Natural killer cell (primary cell): Measurements from ENCODE around the gene KANK2. TPM values are rescaled to one million over a fixed set of nuclear protein-coding genes. Genes with fewer than 3 reads are reported as not detected.
"Not testable (repeated sequence)": the region's sequence is repeated elsewhere in the genome, so short reads cannot be mapped to it uniquely, and the experiment has no call there.

Experiments used
- ATAC-seq, 3 donors: fragments of 150-1000 bp in 2 of 3; fragments of 200-7000 bp in 1 of 3; cut with Tn5 transposase; 1 replicate in 1 of 3; 2 replicates in 2 of 3; pipeline ENCODE4 v1.10.0; 2021; ENCODE audit warnings: mild to moderate bottlenecking in 2 of 3, moderate library complexity in 2 of 3
- DNase-seq, 2 donors: peaks; one replicate each; pipeline versions ENCODE4 v3.0.0 to v3.0.0-alpha.2; 2013 to 2021; ENCODE audit warnings: mixed read lengths in 1 of 2
- H3K27ac ChIP-seq: one replicate; pipeline ENCODE4 v1.5.1; 2013; ENCODE audit warnings: mild to moderate bottlenecking, low read length
- H3K27me3 ChIP-seq: one replicate; pipeline ENCODE4 v1.6.1; 2013; ENCODE audit warnings: low read length; ENCODE audit not compliant: control insufficient read depth, insufficient read depth
- H3K36me3 ChIP-seq: one replicate; pipeline ENCODE4 v1.6.1; 2013; ENCODE audit warnings: low read length; ENCODE audit not compliant: control insufficient read depth, insufficient read depth
- H3K4me1 ChIP-seq: one replicate; pipeline ENCODE4 v1.6.1; 2013; ENCODE audit warnings: low read length; ENCODE audit not compliant: control insufficient read depth, insufficient read depth
- H3K4me3 ChIP-seq: one replicate; pipeline ENCODE4 v1.5.1; 2013; ENCODE audit warnings: low read length
- H3K9me3 ChIP-seq: one replicate; pipeline ENCODE4 v1.6.1; 2013; ENCODE audit warnings: low read length; ENCODE audit not compliant: control insufficient read depth, insufficient read depth
- H3K27ac Mint-ChIP-seq, 2 donors: one replicate each; pipeline ENCODE4 v1.8.0; 2022; ENCODE audit warnings: mild to moderate bottlenecking in 2 of 2, mixed read lengths in 2 of 2, moderate library complexity in 1 of 2
- H3K27me3 Mint-ChIP-seq, 2 donors: one replicate each; pipeline ENCODE4 v1.8.0; 2022; ENCODE audit warnings: low read depth in 2 of 2, mixed read lengths in 2 of 2
- H3K36me3 Mint-ChIP-seq: one replicate; pipeline ENCODE4 v1.8.0; 2022; ENCODE audit warnings: mixed read lengths
- H3K4me1 Mint-ChIP-seq, 2 donors: one replicate each; pipeline ENCODE4 v1.8.0; 2022; ENCODE audit warnings: mixed read lengths in 2 of 2
- H3K4me3 Mint-ChIP-seq: one replicate; pipeline ENCODE4 v1.8.0; 2022; ENCODE audit warnings: mild to moderate bottlenecking, moderate library complexity, mixed read lengths
- H3K9me3 Mint-ChIP-seq, 2 donors: one replicate each; pipeline ENCODE4 v1.8.0; 2022; ENCODE audit warnings: mixed read lengths in 2 of 2
- WGBS: methylation state at CpG from one replicate; pipeline ENCODE4 v1.1.7; 2013; ENCODE audit warnings: missing lambda C conversion rate; ENCODE audit not compliant: insufficient coverage; 5-methylcytosine and 5-hydroxymethylcytosine counted together
- intact Hi-C: fragments of 100-400 bp; cut with micrococcal nuclease; formaldehyde crosslinking; loops from one replicate; pipeline ENCODE4 v1.14.2; 2022
- total RNA-seq, 4 donors: library from RNA; stranded (reverse); fragments of 120-200 nt in 1 of 4; gene quantifications; one replicate each; pipeline versions ENCODE4 v1.2.3 to v1.2.4, GENCODE V29; 2013 to 2022
- TF ChIP-seq, protein P1 (sequence below): fragments of 200-600 bp; IDR thresholded peaks from one replicate; pipeline ENCODE4 v1.8.0; 2022; ENCODE audit warnings: antibody characterized with exemption

KANK2 gene
- total RNA-seq, 3 donors from 2014 or later (not counting 1 experiment from before 2014, with no cell fraction given), result 0.82 to 1.3 (median 0.85) TPM

DNA sequence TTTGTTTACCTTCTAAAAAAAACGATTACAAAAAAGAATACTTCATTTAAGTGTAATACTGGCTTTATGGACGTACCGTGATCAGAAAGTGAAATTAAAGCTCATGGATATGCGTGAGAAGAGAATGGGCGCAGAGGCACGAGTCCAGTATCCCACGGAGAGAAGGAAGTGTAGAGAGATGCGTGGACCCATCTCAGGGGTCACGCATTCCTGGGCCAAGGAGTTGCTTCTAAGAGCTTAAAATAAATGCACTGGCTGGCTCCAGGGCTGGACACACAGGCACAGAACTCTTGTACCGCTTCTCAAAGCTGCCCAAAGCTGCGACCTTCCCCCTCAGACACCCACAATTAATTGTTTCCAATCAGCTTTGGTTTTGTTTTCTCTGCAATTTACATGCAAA lies 33.0 kb downstream of the KANK2 start:
- H3K4me1 Mint-ChIP-seq, result no peaks in the 10 kb centered on the region
- 95% methylated on average over 11 of the region's 11 CpGs for WGBS
- ATAC-seq (no peak), DNase-seq (no peak)
- Histone ChIP-seq H3K4me3 (no peak overlapping the region), H3K27me3 (no peaks in the 10 kb centered on the region), H3K4me1 (no peaks in the 10 kb centered on the region), H3K36me3 (no peaks in the 10 kb centered on the region), H3K27ac (no peak overlapping the region), H3K9me3 (no peaks in the 10 kb centered on the region)
- intact Hi-C loops, result no loop called here
- H3K36me3 Mint-ChIP-seq, result no peaks in the 10 kb centered on the region
- no peaks in the 10 kb centered on the region for H3K27me3 Mint-ChIP-seq
- H3K9me3 Mint-ChIP-seq, result no peaks in the 10 kb centered on the region
- TF ChIP-seq, protein P1, sequence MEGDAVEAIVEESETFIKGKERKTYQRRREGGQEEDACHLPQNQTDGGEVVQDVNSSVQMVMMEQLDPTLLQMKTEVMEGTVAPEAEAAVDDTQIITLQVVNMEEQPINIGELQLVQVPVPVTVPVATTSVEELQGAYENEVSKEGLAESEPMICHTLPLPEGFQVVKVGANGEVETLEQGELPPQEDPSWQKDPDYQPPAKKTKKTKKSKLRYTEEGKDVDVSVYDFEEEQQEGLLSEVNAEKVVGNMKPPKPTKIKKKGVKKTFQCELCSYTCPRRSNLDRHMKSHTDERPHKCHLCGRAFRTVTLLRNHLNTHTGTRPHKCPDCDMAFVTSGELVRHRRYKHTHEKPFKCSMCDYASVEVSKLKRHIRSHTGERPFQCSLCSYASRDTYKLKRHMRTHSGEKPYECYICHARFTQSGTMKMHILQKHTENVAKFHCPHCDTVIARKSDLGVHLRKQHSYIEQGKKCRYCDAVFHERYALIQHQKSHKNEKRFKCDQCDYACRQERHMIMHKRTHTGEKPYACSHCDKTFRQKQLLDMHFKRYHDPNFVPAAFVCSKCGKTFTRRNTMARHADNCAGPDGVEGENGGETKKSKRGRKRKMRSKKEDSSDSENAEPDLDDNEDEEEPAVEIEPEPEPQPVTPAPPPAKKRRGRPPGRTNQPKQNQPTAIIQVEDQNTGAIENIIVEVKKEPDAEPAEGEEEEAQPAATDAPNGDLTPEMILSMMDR, result no peak
- H3K27ac Mint-ChIP-seq, result no peak overlapping the region
- H3K4me3 Mint-ChIP-seq, result no peak overlapping the region

- not testable (repeated sequence) for H3K27me3 Mint-ChIP-seq
- WGBS, result 100% methylated on average over 2 of the region's 2 CpGs
These were observed 36.9 kb downstream of the KANK2 start for GRCh38 chr19:11160440-11160768.

DNA sequence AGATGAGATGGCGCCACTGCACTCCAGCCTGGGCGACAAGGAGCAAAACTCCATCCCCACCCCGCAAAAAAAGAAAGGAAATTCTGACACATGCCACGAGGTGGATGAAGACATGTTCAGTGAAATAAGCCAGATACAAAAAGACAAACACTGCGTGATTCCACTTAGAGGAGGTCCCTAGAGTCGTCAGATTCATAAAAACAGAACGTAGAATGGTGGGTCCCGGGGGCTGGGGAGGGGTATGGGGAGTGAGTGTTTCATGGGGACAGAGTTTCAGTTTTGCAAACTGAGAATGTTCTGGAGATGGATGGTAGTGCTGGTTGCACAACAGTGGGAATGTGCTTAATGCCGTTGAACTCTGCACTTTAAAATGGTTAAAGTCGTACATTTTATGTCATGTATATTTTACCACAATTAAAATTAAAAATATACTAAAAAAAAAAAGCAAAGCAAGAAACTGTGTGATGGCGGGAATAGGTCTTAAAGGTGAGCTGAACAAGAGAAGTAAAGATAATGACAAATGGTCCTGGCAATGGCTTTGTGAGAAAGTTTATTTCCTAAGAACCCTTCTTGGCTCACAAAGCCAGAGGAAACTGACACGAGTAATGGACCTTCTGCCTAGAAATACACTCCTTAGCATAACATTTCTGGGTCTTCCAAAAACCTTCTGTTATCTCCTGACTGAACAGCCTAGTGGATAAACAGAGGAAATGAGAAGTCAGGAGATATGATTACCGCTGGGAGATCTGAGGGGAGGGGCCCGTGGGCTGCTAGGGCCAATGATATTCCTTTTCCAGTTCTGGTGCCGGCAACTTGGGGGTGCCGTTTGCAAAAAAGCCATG lies 37.5 kb downstream of the KANK2 start:
- no peak overlapping the region for H3K27ac Mint-ChIP-seq
- no peak overlapping the region for H3K4me3 ChIP-seq
- H3K36me3 ChIP-seq, result no peaks in the 10 kb centered on the region
- H3K9me3 Mint-ChIP-seq, result no peaks in the 10 kb centered on the region
- H3K9me3 ChIP-seq, result no peaks in the 10 kb centered on the region
- H3K27me3 ChIP-seq, result no peaks in the 10 kb centered on the region
- H3K27me3 Mint-ChIP-seq, result no peaks in the 10 kb centered on the region
- intact Hi-C loops, result no loop called here
- no peak overlapping the region for H3K4me3 Mint-ChIP-seq
- ATAC-seq (no peak), DNase-seq (no peak)
- no peaks in the 10 kb centered on the region for H3K36me3 Mint-ChIP-seq
- TF ChIP-seq, protein P1, result no peak
- 87% methylated on average over 14 of the region's 16 CpGs for WGBS
- H3K4me1 Mint-ChIP-seq, result peaks cover 8 to 11% of the 10 kb centered on the region in 2 donors
- H3K27ac ChIP-seq, result no peak overlapping the region
- H3K4me1 ChIP-seq, result peaks cover 13% of the 10 kb centered on the region

More at GRCh38 chr19:11160440-11160768, 36.9 kb downstream of the KANK2 start:
- ATAC-seq, H3K4me3 ChIP-seq, H3K9me3 Mint-ChIP-seq, H3K27ac ChIP-seq, H3K36me3 Mint-ChIP-seq, H3K36me3 ChIP-seq, intact Hi-C loops, H3K4me1 ChIP-seq, DNase-seq, H3K4me1 Mint-ChIP-seq, H3K4me3 Mint-ChIP-seq, H3K9me3 ChIP-seq, H3K27ac Mint-ChIP-seq, H3K27me3 ChIP-seq: not testable (repeated sequence)

- Histone ChIP-seq H3K27ac (peak within 1 kb of the TSS; percentile 23), H3K36me3 (no peaks in the 10 kb centered on the region), H3K4me1 (peaks cover 15% of the 10 kb centered on the region), H3K9me3 (no peaks in the 10 kb centered on the region), H3K4me3 (peak within 1 kb of the TSS; percentile 46), H3K27me3 (no peaks in the 10 kb centered on the region)
- DNase-seq (peak; percentile 86 to 95), ATAC-seq (peak; percentile 98 to 99 (median 98))
- H3K9me3 Mint-ChIP-seq, result no peaks in the 10 kb centered on the region
- H3K27me3 Mint-ChIP-seq, result no peaks in the 10 kb centered on the region
- TF ChIP-seq, protein P1, result no peak
- WGBS, result under 1% methylated on average over 50 of the region's 50 CpGs
- H3K27ac Mint-ChIP-seq, result peak within 1 kb of the TSS; percentile 73 to 85
- H3K4me3 Mint-ChIP-seq, result peak within 1 kb of the TSS; percentile 94
- peaks cover 8 to 17% of the 10 kb centered on the region in 2 donors for H3K4me1 Mint-ChIP-seq
- H3K36me3 Mint-ChIP-seq, result no peaks in the 10 kb centered on the region
- intact Hi-C loops, result no loop called here
These were observed 41.8 kb downstream of the KANK2 start, which contains the start of gene SPC24 for GRCh38 chr19:11155373-11156120. Gene SPC24 (minus strand): TSS chr19:11155782. CDS start chr19:11155776, 6 bp downstream.
